HEK293 (cell line): ENCODE results near the gene MBD3L2.

Experiments
- ZBTB49 ChIP-seq: fragments of 450-650 bp; formaldehyde crosslinking; IDR thresholded peaks from 2 replicates; pipeline ENCODE4 v1.5.1; 2016; ENCODE audit warnings: missing biosample characterization, missing genetic modification characterization, low read depth
- TF ChIP-seq, protein P1 (sequence below): IDR thresholded peaks from 2 replicates; pipeline ENCODE4 v1.6.1; 2011; ENCODE audit warnings: mild to moderate bottlenecking, low read depth, low read length, borderline replicate concordance

DNA sequence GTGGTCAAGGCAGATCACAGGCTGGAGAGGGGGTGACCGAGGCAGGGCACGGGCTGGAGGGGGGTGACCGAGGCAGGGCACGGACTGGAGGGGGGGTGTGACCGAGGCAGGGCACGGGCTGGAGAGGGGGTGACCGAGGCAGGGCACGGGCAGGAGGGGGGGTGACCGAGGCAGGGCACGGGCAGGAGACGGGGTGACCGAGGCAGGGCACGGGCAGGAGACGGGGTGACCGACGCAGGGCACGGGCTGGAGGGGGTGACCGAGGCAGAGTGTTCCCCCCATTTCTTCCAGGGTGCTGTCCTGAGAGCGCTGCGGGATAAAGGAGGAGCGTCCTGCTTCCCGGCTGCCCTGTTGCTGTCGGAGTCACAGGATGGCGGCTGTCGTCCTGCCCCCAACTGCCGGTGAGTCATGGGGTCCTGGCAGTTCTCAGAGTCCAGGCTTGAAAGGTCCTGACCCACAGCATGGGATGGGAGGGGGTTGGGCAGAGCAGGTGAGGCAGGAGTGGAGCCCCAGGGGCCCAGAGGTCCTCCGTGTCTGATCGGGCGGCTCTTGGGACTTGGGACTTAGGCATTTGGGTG lies 25.7 kb downstream of the MBD3L2 start:
- no peak for TF ChIP-seq ZBTB49 (tag by site-specific recombination)
- TF ChIP-seq, protein P1, sequence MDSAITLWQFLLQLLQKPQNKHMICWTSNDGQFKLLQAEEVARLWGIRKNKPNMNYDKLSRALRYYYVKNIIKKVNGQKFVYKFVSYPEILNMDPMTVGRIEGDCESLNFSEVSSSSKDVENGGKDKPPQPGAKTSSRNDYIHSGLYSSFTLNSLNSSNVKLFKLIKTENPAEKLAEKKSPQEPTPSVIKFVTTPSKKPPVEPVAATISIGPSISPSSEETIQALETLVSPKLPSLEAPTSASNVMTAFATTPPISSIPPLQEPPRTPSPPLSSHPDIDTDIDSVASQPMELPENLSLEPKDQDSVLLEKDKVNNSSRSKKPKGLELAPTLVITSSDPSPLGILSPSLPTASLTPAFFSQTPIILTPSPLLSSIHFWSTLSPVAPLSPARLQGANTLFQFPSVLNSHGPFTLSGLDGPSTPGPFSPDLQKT: no peak
